GM19467 (cell line): Measurements from ENCODE around the gene THPO.

Experiments used
- ATAC-seq: cut with Tn5 transposase; IDR thresholded peaks from one replicate; pipeline ENCODE4 v1.9.1; 2021; ENCODE audit warnings: mild to moderate bottlenecking, moderate library complexity; ENCODE audit not compliant: unreplicated experiment

Gene THPO

GRCh38 chr3:184377882-184378445, at the start of gene THPO:
Gene THPO, minus strand, starts transcription at chr3:184378207. Its CDS starts 1,948 bp downstream, at chr3:184376259.
- no peak for ATAC-seq

- no peak for ATAC-seq
These were observed 48.7 kb upstream of the THPO start for GRCh38 chr3:184426691-184427141.

GRCh38 chr3:184423561-184423960, 45.6 kb upstream of the THPO start:
- ATAC-seq: no peak

- ATAC-seq: no peak
These were observed 41.2 kb upstream of the THPO start for GRCh38 chr3:184419171-184419570.

- ATAC-seq: peak; percentile 95
These were observed 39.8 kb upstream of the THPO start for GRCh38 chr3:184417619-184418327.

- no peak for ATAC-seq
These were observed 37.1 kb upstream of the THPO start for GRCh38 chr3:184415203-184415490.

GRCh38 chr3:184414418-184415202, 36.6 kb upstream of the THPO start:
- no peak for ATAC-seq

GRCh38 chr3:184409946-184410500, 32.0 kb upstream of the THPO start:
- ATAC-seq: no peak

GRCh38 chr3:184409331-184409926, 31.4 kb upstream of the THPO start:
- ATAC-seq: no peak

- no peak for ATAC-seq
These were observed 27.3 kb upstream of the THPO start for GRCh38 chr3:184405075-184406030.

- ATAC-seq: no peak
These were observed 21.4 kb upstream of the THPO start for GRCh38 chr3:184399410-184399809.

- ATAC-seq: no peak
These were observed 17.3 kb upstream of the THPO start for GRCh38 chr3:184395320-184395660.

- ATAC-seq: no peak
These were observed 13.3 kb upstream of the THPO start for GRCh38 chr3:184391266-184391665.

- no peak for ATAC-seq
These were observed 12.0 kb upstream of the THPO start for GRCh38 chr3:184389935-184390528.

- ATAC-seq: no peak
These were observed 11.4 kb upstream of the THPO start for GRCh38 chr3:184389384-184389783.

GRCh38 chr3:184388936-184389230, 10.9 kb upstream of the THPO start:
- no peak for ATAC-seq

- no peak for ATAC-seq
These were observed 10.3 kb upstream of the THPO start for GRCh38 chr3:184388164-184388935.

GRCh38 chr3:184387174-184387714, 9.2 kb upstream of the THPO start:
- ATAC-seq: no peak
